Astrocyte of the cerebellum (primary cell): ENCODE measurements around the gene OXLD1.

Experiments
- DNase-seq: peaks from one replicate; pipeline ENCODE4 v3.0.0-alpha.2; 2011; ENCODE audit warnings: low read depth
- H3K4me3 ChIP-seq: 2 replicates; pipeline ENCODE4 v1.5.1; 2011; ENCODE audit warnings: mild to moderate bottlenecking, low read depth, low read length, moderate library complexity
- CTCF ChIP-seq: IDR thresholded peaks from 2 replicates; pipeline ENCODE4 v1.5.1; 2012; ENCODE audit warnings: low read length, low read depth, moderate library complexity, mild to moderate bottlenecking; ENCODE audit errors: missing control alignments
- in situ Hi-C: cut with HindIII; loops from 2 replicates; pipeline ENCODE4 v1.10.0; 2017; ENCODE audit warnings: low sequenced_read_pairs

The OXLD1 gene

GRCh38 chr17:81666342-81667191, at the start of gene OXLD1, which contains the start of gene CCDC137:
TSS of gene OXLD1 (minus strand) at chr17:81666605. CDS start at chr17:81666577, 28 bp downstream.
TSS of gene CCDC137 (plus strand) at chr17:81666737. CDS start at chr17:81666767, 30 bp downstream.
- peak within 1 kb of the TSS; percentile 96 for H3K4me3 ChIP-seq
- in situ Hi-C loops: no loop called here
- peak; percentile 90 for DNase-seq
- TF ChIP-seq CTCF: no peak

- no peak for TF ChIP-seq CTCF
- in situ Hi-C loops: no loop called here
- no peak for DNase-seq
- no peak overlapping the region for H3K4me3 ChIP-seq
Measured at GRCh38 chr17:81715107-81715871, 48.9 kb upstream of the OXLD1 start.

- no peak for TF ChIP-seq CTCF
- in situ Hi-C loops: no loop called here
- DNase-seq: no peak
- no peak overlapping the region for H3K4me3 ChIP-seq
Measured at GRCh38 chr17:81714412-81715106, 48.2 kb upstream of the OXLD1 start.

GRCh38 chr17:81713556-81714411, 47.4 kb upstream of the OXLD1 start:
- no peak for TF ChIP-seq CTCF
- peak overlapping the region; percentile 55 for H3K4me3 ChIP-seq
- DNase-seq: no peak
- in situ Hi-C loops: no loop called here

- no peak for TF ChIP-seq CTCF
- H3K4me3 ChIP-seq: peak overlapping the region; percentile 55
- in situ Hi-C loops: no loop called here
Measured at GRCh38 chr17:81713004-81713555, 46.7 kb upstream of the OXLD1 start.

More at GRCh38 chr17:81713004-81713555, 46.7 kb upstream of the OXLD1 start:
- DNase-seq: no peak
